CMK (cell line): ENCODE data around the gene PLG.
"Not testable (repeated sequence)": the region's sequence is repeated elsewhere in the genome, so short reads cannot be mapped to it uniquely, and the experiment has no call there.

Source experiments
- DNase-seq: peaks from one replicate; pipeline ENCODE4 v3.0.0-alpha.2; 2010; ENCODE audit warnings: low read depth

Gene PLG

DNA sequence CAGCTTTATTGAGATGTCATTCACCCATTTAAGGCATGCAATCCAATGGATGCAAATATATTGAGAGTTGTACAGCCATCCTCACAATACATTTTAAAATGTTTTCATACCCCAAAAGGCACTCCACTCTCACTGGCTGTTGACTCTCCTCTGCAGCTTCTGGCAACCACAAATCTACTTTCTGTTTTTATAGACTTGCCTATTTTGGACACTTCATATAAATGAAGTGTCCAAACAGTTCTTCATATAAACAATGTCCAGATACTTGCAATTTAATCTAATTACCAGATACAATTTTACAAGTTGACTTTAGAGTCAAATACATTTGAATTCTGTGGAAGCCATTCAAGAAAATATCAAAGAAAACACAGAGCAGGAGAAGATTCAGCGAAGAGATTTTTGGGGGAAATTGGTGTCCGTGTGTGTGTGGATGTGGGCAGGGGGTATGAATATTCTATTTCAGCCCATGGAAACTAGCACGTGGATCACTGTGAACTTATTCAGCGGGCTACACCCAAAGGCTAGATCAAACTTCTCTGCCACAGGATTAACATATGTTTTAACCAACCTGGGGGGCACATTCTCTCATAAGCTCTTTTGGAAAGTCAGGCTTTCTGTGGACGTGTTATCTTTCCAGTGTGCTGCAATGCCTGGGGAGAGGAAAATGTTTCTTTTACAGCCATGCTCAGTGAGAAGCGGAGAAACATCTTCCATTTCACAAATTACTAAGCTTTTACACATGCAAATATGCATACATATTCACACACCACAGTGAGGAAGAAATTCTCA is 73.9 kb downstream of the PLG start:
- DNase-seq = no peak

GRCh38 chr6:160779095-160779494 is 77.1 kb downstream of the PLG start:
- DNase-seq = not testable (repeated sequence)

DNA sequence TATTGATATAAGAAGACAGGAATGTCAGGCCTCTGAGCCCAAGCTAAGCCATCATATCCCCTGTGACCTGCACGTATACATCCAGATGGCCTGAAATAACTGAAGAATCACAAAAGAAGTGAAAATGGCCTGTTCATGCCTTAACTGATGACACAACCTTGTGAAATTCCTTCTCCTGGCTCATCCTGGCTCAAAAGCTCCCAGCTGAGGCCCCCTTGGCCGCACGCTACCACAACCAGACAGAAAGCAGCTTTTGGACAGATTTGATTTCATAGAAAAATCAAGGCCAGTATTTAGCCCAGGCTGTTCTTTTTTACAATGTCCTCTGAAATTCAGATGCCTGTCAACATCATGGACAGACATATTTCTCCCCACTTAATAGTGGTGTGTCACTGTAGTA is 78.6 kb downstream of the PLG start:
- not testable (repeated sequence) for DNase-seq

- no peak for DNase-seq
Measured at GRCh38 chr6:160781298-160781697, 79.3 kb downstream of the PLG start.

GRCh38 chr6:160782228-160782627 is 80.2 kb downstream of the PLG start:
- DNase-seq = no peak

- no peak for DNase-seq
Measured at GRCh38 chr6:160783741-160784140, 81.7 kb downstream of the PLG start.

- DNase-seq = not testable (repeated sequence)
Measured at GRCh38 chr6:160788126-160788525, 86.1 kb downstream of the PLG start.

DNA sequence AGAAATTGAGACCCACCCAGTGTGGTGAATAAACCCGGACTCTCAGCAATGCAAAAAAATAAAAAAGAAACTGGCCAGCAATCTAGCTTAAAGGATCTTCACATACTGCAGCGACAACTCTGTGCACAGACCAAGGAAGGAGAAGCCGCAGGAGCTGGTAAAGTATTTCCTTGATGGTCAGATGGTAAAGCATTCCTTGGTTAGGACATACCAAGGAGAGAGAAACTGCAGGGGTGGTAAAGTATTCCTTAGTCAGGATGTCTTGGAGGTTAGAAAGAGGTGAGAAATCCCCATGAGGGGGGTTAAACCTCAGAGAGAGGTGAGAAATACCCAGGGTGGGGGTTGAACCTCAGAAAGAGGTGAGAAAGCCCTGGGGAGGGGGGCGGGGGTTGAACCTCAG is 86.8 kb downstream of the PLG start:
- no peak for DNase-seq

DNA sequence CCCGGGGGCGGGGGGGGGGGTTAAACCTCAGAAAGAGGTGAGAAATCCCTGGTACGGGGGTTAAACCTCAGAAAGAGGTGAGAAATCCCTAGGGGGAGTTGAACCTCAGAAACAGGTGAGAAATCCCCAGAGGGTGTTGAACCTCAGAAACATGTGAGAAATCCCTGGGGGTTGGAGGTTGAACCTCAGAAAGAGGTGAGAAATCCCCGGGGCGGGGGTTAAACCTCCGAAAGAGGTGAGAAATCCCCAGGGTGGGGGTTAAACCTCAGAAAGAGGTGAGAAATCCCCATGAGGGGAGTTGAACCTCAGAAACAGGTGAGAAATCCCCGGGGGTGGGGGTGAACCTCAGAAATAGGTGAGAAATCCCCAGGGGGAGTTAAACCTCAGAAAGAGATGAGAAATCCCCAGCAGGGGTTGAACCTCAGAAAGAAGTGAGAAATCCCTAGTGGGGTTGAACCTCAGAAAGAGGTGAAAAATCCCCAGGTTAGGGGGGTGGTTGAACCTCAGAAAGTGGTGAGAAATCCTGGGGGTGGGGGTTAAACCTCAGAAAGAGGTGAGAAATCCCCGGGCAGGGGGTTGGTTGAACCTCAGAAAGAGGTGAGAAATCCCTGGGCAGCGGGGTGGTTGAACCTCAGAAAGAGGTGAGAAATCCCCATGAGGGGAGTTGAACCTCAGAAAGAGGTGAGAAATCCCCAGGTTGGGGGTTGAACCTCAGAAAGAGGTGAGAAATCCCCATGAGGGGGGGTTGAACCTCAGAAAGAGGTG is 87.4 kb downstream of the PLG start:
- DNase-seq = no peak

GRCh38 chr6:160790028-160790792 is 88.2 kb downstream of the PLG start:
- DNase-seq = no peak

DNA sequence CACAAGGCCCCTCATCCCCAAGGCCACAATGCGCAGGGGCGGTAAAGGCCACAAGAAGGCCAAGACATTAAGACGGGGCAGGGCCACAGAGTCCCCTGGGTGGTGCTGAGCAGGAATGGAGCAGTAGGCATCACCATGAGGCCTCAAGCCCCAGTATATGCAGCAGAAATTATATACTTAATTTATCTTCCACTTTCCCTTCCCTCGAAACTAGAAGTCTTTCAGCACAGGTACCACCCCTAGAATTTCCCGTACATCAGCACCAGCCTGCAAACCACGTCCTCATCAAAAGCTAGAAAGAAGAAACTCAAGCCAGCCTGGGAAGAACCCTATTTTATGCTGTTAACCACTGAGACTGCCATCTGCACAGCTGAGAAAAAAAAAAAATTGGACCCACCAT is 89.4 kb downstream of the PLG start:
- no peak for DNase-seq

- no peak for DNase-seq
Measured at GRCh38 chr6:160791981-160792418, 90.0 kb downstream of the PLG start.

GRCh38 chr6:160792708-160793107 is 90.7 kb downstream of the PLG start:
- no peak for DNase-seq

- no peak for DNase-seq
Measured at GRCh38 chr6:160793652-160794051, 91.6 kb downstream of the PLG start.

DNA sequence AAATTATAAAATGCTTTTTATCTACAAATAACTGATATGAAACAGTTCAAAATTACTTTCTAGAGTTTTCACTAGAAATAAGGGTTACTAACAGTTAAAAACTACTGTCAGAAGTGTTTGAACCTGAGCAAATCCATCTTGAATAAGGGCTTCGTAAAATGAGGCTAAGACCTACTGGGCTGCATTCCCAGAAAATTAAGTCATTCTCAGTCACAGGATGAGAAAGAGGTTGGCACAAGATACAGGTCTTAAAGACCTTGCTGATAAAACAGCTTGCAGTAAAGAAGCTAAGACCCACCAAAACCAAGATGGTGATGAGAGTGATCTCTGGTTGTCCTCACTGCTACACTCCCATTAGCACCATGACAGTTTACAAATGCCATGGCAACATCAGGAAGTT is 93.7 kb downstream of the PLG start:
- no peak for DNase-seq

GRCh38 chr6:160798625-160799024 is 96.6 kb downstream of the PLG start:
- no peak for DNase-seq

DNA sequence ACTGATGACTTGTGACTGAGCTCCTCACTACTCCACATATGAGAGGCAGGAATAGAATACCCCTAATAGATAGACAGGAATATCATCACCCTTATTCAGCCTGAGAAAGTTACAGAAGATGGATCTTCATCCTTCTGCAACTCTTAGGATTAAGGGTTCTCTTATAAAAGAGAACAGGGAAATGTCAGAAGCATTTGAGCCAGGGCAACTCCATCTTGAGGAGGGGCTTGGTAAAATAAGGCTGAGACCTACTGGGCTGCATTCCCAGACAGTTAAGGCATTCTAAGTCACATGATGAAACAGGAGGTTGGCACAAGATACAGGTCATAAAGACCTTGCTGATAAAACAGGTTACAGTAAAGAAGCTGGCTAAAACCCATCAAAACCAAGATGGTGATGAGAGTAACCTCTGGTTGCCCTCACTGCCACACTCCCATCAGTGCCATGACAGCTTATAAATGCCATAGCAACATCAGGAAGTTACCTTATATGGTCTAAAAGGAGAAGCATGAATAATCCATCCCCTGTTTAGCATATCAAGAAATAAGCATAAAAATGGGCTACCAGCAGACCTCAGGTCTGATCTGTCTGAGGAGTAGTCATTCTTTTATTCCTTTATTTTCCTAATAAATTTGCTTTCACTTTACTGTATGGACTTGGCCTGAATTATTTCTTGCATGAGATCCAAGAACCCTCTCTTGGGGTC is 97.9 kb downstream of the PLG start:
- no peak for DNase-seq

DNA sequence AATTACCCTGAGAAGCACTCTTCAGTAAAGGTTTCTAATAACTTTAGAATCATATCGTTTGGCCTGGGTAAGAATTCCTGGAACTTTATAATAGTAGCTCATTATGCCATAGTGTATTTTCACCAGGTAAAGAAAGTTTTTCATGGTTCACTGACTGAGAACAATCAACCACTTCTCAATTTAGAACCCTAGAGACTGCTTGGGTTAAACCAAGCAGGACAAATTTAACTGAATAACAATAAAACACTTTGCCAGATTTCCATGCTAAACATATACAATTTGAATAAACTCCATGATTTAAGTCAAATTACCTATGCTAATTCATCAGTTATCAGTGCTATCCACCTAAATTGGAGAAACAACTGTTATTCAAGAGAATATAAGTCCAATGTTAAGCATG is 99.4 kb downstream of the PLG start:
- DNase-seq = no peak

DNA sequence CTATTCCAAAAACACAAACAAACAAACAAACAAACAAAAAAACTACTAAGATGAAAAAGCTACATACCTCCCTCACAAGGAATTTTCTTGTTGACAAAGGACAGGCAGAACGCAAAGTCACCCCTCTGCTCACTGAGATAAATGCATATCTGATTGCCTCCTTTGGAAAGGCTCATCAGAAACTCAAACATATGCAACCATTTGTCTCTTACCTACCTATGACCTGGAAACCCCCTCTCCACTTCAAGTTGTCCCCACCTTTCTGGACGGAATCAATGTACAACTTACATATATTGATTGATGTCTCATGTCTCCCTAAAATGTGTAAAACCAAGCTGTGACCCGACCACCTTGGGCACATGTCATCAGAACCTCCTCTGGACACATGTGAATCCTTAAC is 100.0 kb downstream of the PLG start:
- not testable (repeated sequence) for DNase-seq
